ENCODE data around the gene OR13C3.
"Not testable (repeated sequence)": the region's sequence is repeated elsewhere in the genome, so short reads cannot be mapped to it uniquely, and the experiment has no call there.

Gene OR13C3

GRCh38 chr9:104536756-104537155, at the start of gene OR13C3:
TSS of gene OR13C3 (minus strand) at chr9:104536856. CDS start at chr9:104536723, 133 bp downstream.
- DNase-seq, result no peak

- no peak for DNase-seq
These were observed 43.9 kb upstream of the OR13C3 start for GRCh38 chr9:104580562-104580961.

- DNase-seq, result no peak
These were observed 40.6 kb upstream of the OR13C3 start for GRCh38 chr9:104577263-104577662.

- no peak for DNase-seq
These were observed 38.8 kb upstream of the OR13C3 start for GRCh38 chr9:104575456-104575855.

GRCh38 chr9:104572612-104573011, 36.0 kb upstream of the OR13C3 start:
- DNase-seq, result no peak

DNA sequence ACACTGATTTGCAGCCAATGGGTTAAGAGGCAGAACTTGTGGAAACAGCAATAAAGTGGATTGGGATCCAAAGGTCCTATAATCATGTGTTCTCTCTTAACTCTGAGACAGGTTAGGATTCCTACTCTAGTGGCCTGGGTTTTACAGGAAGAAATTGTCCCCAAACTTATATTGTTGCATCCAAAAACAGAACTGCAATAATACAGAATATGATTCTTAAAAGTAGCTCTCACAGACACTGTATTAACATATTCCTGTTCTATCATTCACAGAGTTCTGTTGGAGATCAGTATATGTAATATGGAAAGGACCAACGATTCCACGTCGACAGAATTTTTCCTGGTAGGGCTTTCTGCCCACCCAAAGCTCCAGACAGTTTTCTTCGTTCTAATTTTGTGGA, 32.2 kb upstream of the OR13C3 start, which contains the start of gene OR13C8:
Gene OR13C8 (plus strand): TSS at position 301 of the 400 bp plus-strand sequence. CDS start 0 bp downstream, at position 301.
- no peak for DNase-seq

DNA sequence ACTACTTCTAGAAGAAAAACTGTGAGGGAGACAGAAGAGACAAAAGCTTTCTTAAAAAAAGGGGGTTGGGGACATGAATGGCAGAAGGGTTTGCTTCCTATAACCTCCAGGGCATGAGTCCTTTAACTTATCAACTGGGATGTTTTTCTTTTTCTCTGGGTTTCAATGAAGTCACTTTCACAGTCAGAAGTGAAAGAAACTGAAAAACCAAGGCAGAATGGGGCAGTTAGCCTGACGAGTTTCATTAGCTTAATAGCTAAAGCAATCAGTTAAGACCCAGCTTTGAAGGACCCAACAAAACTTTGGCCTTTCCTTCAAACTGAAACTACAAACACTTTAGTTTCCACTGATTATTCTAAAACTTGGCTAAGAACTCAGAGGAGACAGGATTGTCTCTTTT, 27.7 kb upstream of the OR13C3 start:
- DNase-seq, result no peak

DNA sequence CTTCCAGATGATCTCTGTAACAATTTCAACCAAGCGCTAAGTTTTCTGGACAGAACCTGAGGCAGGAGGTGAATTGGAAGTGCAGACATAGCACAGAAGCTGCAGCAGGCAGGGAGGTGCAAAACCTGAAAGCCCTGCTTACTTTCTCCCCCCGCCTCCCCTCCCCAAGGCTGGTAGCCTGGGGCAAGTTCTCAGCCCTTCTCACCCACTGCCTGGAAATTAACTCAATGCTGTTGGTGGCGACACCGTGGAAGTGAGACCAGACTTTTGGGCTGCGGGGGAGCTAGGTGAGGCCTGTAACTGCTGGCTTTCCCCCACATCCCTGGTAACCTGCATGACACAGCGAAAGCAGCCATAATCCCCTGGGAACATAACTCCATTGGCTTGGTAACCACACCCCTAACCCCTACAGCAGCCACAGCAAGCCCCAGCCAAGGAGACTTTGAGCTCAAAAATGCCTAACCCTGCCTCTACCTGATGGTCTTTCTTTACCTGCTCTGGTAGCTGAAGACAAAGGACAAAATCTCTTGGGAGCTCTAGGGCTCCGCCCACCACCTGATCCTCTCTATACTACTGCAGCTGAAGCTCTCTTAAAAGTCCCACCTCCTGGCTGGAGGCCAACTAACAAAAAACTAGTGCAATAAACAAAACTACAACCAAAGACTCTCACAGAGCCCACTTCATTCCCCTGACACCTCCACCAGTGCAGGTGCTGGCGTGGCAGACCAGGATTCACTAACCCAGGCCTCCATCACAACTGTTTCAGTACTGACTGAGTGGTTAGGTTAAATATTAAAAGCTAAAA, 20.4 kb upstream of the OR13C3 start:
- DNase-seq, result no peak

DNA sequence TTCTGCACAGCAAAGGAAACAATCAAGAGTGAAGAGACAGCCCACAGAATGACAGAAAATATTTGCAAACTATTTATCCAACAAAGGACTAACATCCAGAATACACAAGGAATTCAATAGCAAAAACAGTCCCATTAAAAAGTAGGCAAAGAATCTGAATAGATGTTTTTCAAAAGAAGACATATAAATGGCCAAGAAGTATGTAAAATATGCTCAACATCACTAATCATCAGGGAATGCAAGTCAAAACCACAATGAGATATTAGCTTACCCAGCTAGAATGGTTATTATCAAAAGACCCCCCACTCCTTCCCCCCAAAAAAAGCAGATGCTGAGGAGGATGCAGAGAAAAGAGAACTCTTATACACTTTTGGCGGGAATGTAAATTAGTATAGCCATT, 18.9 kb upstream of the OR13C3 start:
- DNase-seq, result no peak

- DNase-seq, result no peak
These were observed 16.6 kb upstream of the OR13C3 start for GRCh38 chr9:104553261-104553660.

- no peak for DNase-seq
These were observed 8.0 kb upstream of the OR13C3 start for GRCh38 chr9:104544644-104545043.

DNA sequence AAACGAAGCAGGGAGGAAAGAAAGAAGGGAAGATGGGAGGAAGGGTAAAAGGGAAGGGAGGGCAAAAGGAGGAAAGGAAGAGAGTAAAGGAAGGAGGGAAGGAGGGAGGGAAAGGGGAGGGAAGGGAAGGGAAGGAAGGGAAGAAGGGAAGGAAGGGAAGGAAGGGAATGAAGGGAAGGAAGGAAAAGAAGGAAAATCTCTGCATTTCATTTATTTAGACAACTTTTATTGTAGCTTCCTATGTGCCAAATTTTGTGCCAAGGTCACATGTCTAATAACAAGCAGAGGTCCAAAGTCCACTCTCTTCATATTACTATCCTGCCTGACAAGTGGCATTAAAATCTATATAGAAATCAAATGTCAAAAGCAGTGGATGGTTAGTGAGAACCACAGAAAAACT, 2.6 kb upstream of the OR13C3 start:
- no peak for DNase-seq

DNA sequence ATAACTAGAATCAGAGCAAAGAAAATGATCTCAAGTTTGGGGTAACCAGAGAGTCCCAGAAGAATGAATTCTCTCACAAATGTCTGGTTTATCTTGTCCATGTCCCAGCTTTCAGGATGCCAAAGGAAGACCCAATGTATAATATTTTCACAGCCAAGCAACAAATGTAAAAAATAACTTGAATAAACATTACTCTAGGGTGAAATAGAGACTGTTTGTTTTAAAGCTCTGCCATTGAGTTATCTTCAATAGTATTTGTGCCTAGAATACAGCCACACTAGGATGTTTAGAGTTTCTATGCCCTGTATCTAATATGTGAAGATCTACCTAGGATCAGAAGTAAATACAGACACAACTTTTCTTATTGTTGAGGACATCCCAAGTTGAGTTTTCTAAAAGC, 9.5 kb downstream of the OR13C3 start, which contains the start of gene OR13C4:
Gene OR13C4 (minus strand): TSS at position 101 of the 400 bp plus-strand sequence. CDS start 0 bp downstream, at position 101.
- no peak for DNase-seq

GRCh38 chr9:104520241-104520640, 16.4 kb downstream of the OR13C3 start:
- DNase-seq, result not testable (repeated sequence)

DNA sequence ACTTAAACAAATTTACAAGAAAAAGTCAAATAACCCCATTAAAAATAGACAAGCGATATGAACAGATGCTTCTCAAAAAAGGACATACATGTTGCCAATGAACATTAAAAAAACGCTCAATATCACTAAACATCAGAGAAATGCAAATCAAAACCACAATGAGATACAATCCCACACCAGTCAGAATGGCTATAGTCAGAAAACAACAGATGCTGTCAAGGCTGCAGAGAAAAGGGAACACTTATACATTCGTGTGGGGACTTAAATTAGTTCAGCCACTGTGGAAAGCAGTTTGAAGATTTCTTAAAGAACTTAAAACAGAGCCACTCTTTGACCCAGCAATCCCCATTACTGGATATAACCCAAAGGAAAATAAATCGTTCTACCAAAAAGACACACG, 21.8 kb downstream of the OR13C3 start:
- no peak for DNase-seq

DNA sequence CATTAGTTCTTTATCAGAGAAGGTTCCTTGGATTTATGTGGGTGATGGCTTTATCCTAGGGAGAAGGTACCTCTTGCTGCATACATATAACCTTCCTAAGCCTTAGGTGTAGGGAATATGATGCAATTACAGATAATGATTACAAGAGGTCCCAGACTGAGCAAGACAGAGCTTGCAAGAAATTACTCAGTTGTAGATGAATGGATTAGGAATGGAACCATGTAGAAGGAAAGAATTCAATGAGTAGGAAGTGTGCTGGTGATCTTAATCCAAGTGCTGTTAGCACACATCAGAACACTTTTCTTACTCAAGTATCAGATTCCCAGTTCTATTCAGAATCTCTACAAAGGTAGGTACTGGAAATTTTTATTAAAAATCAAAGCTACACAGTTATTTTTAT, 30.1 kb downstream of the OR13C3 start:
- no peak for DNase-seq

GRCh38 chr9:104503963-104504362, 32.7 kb downstream of the OR13C3 start, which contains the start of gene OR13F1:
TSS of gene OR13F1 (plus strand) at chr9:104504263. CDS start at chr9:104504263, 0 bp downstream.
- no peak for DNase-seq

DNA sequence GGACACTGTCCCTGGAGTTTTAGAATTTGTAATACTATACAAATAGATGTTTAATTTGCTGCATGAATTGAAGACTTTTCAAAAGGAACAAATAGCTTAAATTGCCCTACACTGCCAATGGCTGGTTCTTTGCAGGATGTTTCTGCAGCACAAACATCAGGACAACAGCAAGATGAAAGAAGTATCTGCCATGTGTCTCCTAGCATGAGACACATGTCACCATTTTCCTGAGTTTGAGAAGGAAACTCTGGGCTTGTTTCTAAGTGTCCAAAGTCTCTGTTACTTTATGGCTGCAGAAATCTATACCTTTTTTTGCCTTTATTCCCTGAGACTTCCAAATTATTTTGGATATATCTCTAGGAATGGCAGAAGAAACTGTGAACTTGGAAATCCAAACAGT, 33.2 kb downstream of the OR13C3 start:
- DNase-seq, result no peak

- DNase-seq, result peak; percentile 25 to 41
These were observed 41.8 kb downstream of the OR13C3 start for GRCh38 chr9:104494808-104495207.

Data from NCI-H446 (cell line).